Activated CD4-positive, alpha-beta T cell treated with anti-CD3 and anti-CD28 coated beads, Interleukin-2, amount 50 U/mL, for 16 hours (primary cell): ENCODE measurements around the gene MBL2.

Experiments used
- DNase-seq: peaks from one replicate; pipeline ENCODE4 v3.0.0-alpha.2; 2020

MBL2 gene

DNA sequence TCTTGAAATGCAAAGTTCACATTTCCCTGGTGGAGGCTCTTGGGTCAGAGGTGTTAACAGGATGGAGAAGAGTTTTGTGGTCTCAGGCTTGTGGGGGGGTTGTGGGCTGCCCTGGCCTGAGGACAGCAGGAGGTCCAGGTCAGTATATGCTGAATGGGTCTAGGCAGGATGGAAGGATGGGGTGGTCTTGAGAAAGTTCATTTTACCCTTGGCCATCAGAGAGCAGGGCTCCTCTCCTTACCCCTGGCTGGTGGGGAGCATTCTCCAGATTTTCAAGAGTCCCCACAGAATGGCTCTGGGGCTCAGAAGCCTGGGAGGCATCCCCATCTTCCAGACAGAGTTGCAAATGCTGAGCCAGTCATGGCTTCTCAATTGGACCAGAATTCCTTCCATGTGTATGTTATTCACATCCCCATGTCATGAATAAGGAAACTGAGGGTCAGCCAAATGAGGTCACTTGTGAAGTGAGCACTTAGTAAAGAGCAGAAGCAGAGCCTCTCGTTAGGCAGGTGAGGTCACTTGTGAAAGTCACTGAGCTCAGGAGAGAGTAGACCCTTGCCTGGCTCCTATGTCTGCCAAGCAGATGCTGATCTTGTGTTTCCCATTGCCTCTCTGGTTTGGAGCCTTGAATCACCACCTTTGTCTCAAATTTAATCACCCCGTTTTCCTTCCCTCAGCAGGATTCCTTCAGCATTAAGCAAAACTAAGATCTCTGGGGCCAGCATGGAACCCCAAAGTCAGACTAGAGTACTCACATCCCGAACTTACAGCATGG, 33.0 kb downstream of the MBL2 start:
- no peak for DNase-seq

DNA sequence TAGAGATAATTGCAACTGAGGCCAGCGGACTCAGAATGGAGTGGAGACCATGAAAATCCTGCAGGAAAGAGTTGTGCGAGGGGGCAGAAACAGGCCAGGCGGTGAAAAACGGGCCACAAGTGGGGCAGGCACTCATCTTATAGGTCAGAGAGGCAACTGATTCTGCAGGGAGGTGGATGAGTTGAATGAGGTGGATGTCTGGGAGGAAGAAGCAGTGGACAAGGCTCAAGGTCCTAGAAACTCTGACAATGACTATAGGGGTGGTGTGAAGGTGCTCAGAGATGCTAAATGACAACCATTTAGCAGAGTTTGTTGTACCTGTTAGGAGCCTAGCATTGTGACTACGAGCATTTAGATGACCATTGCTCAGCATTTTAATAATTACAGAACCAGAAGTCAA, 33.6 kb downstream of the MBL2 start:
- DNase-seq: no peak

DNA sequence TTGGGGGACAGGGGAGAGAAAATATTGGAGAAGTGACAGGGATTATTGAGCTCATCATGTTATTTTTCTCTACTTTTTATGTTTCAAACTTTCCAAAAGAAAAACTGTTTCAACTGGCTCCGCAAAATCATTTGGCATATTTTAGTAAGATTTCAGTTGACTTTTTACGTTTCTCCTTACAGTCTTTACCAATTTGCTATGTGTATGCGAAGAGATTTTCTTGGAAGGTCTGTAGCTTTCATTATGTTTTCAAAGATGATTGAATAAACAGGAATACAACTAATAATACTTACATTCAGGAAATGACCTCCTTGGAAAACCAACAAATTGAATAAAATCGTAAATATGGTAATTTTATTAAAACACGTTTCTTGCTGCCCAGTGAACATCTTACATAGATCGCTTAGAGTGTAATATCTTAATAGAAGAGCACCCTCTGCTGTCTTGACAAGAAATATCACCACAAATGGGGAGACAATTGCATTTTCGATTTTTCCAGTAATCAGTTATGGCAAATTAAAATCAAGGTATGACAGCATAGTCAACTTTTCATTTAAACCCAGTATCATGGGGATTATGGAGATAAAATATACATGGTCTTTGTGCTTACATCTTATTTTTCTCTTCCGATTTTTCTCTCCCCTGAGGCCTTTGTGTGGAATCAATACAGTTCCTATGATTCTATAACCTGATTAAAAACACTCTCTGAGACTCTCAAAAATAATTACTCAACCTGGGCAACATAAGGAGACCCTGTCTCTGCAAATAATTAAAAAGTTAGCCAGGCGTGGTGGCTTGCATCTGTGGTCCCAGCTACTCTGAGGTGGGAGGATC, 43.1 kb downstream of the MBL2 start:
- DNase-seq: no peak

DNA sequence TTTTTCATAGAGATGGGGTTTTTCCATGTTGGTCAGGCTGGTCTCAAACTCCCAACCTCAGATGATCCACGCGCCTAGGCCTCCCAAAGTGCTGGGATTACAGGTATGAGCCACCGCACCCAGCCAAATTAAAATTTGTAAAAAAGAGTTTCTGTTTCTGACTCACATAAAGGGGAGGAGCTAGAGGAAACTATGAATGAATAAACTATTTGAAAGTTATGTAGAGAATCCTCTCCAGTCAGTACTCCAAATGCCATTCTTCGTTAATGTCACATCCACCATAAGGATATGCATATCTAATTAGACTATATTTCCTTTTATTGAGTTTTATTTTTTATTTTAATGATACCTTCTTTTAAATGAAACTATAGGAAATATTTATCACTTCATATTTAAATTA, 52.6 kb downstream of the MBL2 start:
- no peak for DNase-seq
